Endothelial cell of umbilical vein (primary cell): ENCODE data around the gene CREG2. TPM values are rescaled to one million over a fixed set of nuclear protein-coding genes. Genes with fewer than 3 reads are reported as not detected.

Experiments used
- BruUV-seq: library from RNA; stranded (reverse); fragments of 400-500 nt; replicated peaks from 2 replicates; lab custom pipeline; 2021; lab: Mats Ljungman, UMichigan
- CTCF ChIA-PET: fragments of 300-600, 350-600 bp; sonication (Branson Sonifier 250); formaldehyde crosslinking; loops from one replicate; lab custom pipeline; 2021; ENCODE audit warnings: antibody characterized with exemption, inconsistent platforms; lab: Charles Lee
- POLR2A ChIA-PET: fragments of 300-600, 350-600 bp; sonication (Branson Sonifier 250); formaldehyde crosslinking; loops from one replicate; lab custom pipeline; 2021; ENCODE audit warnings: antibody characterized with exemption, inconsistent platforms; lab: Charles Lee
- DNase-seq: peaks from one replicate; pipeline ENCODE4 v3.0.0-alpha.2; 2011; ENCODE audit warnings: low read depth, low spot score
- FAIRE-seq: peaks from 2 replicates; lab custom pipeline; 2011; peaks lifted over from hg19 to GRCh38; lab: Jason Lieb, UNC
- H2AFZ ChIP-seq: 2 replicates; pipeline ENCODE4 v1.6.0; 2012; ENCODE audit warnings: low read depth, low read length, control low read depth, inconsistent platforms
- H3K27ac ChIP-seq: 2 replicates; pipeline ENCODE4 v1.5.1; 2011; ENCODE audit warnings: low read depth, mild to moderate bottlenecking, control low read depth, low read length, moderate library complexity; ENCODE audit not compliant: insufficient read depth
- H3K27me3 ChIP-seq, 2 experiments: 2 replicates each; pipeline versions ENCODE4 v1.6.0 to v1.6.1; 2011; ENCODE audit warnings: low read length in 2 of 2, mixed read lengths in 1 of 2; ENCODE audit not compliant: control insufficient read depth in 2 of 2, insufficient read depth in 2 of 2
- H3K36me3 ChIP-seq, 2 experiments: 2 replicates in 1 of 2; 3 replicates in 1 of 2; pipeline ENCODE4 v1.5.1; 2011; ENCODE audit warnings: low read length in 2 of 2, mild to moderate bottlenecking in 1 of 2, moderate library complexity in 1 of 2; ENCODE audit not compliant: control insufficient read depth in 2 of 2, insufficient read depth in 2 of 2; ENCODE audit errors: extremely low read depth in 1 of 2
- H3K4me1 ChIP-seq: 3 replicates; pipeline ENCODE4 v1.5.1; 2011; ENCODE audit warnings: mild to moderate bottlenecking, low read length; ENCODE audit not compliant: control insufficient read depth, insufficient read depth; ENCODE audit errors: extremely low read depth
- H3K4me2 ChIP-seq: 2 replicates; pipeline ENCODE4 v1.6.1; 2011; ENCODE audit warnings: low read length, control low read depth, mixed read lengths; ENCODE audit not compliant: insufficient read depth
- H3K4me3 ChIP-seq, 3 experiments: fragments of 200-600 bp in 1 of 3; sonication (generic), shearing (Covaris generic) in 1 of 3; replicated peaks in 1 of 3; 2 replicates each; pipeline ENCODE4 v1.5.1; 2011 to 2016; ENCODE audit warnings: control low read depth in 3 of 3, low read length in 3 of 3, mild to moderate bottlenecking in 2 of 3, inconsistent platforms in 1 of 3, low read depth in 1 of 3, moderate library complexity in 1 of 3; ENCODE audit not compliant: insufficient read depth in 1 of 3
- H3K79me2 ChIP-seq: 2 replicates; pipeline ENCODE4 v1.6.0; 2012; ENCODE audit warnings: low read length, inconsistent platforms; ENCODE audit not compliant: control insufficient read depth, insufficient read depth
- H3K9ac ChIP-seq: replicated peaks from 2 replicates; pipeline ENCODE3; 2011; ENCODE audit warnings: low read length, control low read depth; ENCODE audit not compliant: insufficient read depth; ENCODE audit errors: extremely low read depth
- H3K9me1 ChIP-seq: replicated peaks from 3 replicates; pipeline ENCODE4 v1.6.0; 2011; ENCODE audit warnings: mild to moderate bottlenecking, low read length; ENCODE audit not compliant: control insufficient read depth, insufficient read depth; ENCODE audit errors: extremely low read depth
- H3K9me3 ChIP-seq: replicated peaks from 2 replicates; pipeline ENCODE4 v1.5.1; 2012; ENCODE audit warnings: low read length, inconsistent platforms; ENCODE audit not compliant: control insufficient read depth, insufficient read depth
- H4K20me1 ChIP-seq: replicated peaks from 2 replicates; pipeline ENCODE3; 2011; ENCODE audit warnings: mild to moderate bottlenecking, low read length; ENCODE audit not compliant: control insufficient read depth, insufficient read depth; ENCODE audit errors: extremely low read depth
- EZH2 ChIP-seq: IDR thresholded peaks from 2 replicates; pipeline ENCODE4 v1.6.1; 2012; ENCODE audit warnings: borderline replicate concordance, low read depth, mild to moderate bottlenecking, moderate library complexity, low read length, inconsistent platforms; ENCODE audit not compliant: severe bottlenecking
- FOS ChIP-seq: IDR thresholded peaks from 2 replicates; pipeline ENCODE4 v1.6.1; 2011; ENCODE audit warnings: mild to moderate bottlenecking, low read length, moderate library complexity, borderline replicate concordance; ENCODE audit not compliant: insufficient read depth
- GATA2 ChIP-seq: IDR thresholded peaks from 2 replicates; pipeline ENCODE4 v1.7.0; 2011; ENCODE audit warnings: low read depth, mild to moderate bottlenecking, moderate library complexity, mixed read lengths, low read length; ENCODE audit not compliant: insufficient read length, insufficient read depth
- JUN ChIP-seq: IDR thresholded peaks from 2 replicates; pipeline ENCODE4 v1.6.1; 2011; ENCODE audit warnings: borderline replicate concordance, low read depth; ENCODE audit not compliant: insufficient read length, insufficient read depth
- MYC ChIP-seq: IDR thresholded peaks from one replicate; pipeline ENCODE4 v1.6.1; 2011; ENCODE audit warnings: mild to moderate bottlenecking, low read depth, low read length
- POLR2A ChIP-seq: IDR thresholded peaks from 2 replicates; pipeline ENCODE4 v1.6.1; 2012; ENCODE audit warnings: low read depth, mild to moderate bottlenecking, control low read depth, low read length
- POLR2AphosphoS5 ChIP-seq: IDR thresholded peaks from 2 replicates; pipeline ENCODE4 v1.6.1; 2012; ENCODE audit warnings: low read depth, mild to moderate bottlenecking, control low read depth, low read length, moderate library complexity; ENCODE audit not compliant: insufficient read depth
- dilution Hi-C: fragments of 300-500 bp; cut with MboI; formaldehyde crosslinking; loops from one replicate; pipeline ENCODE4 v1.15.0; 2019; ENCODE audit warnings: low sequenced_read_pairs; ENCODE audit not compliant: extremely low pct_ligation_motif_present
- intact Hi-C: fragments of 100-400 bp; cut with micrococcal nuclease; formaldehyde crosslinking; loops from one replicate; pipeline ENCODE4 v1.10.0; 2022
- polyA plus RNA-seq, 4 experiments: library from polyadenylated mRNA; depleted of rRNA in 3 of 4; stranded (reverse) in 3 of 4; unstranded in 1 of 4; fragments of >200 nt; gene quantifications; 2 replicates each; pipeline versions ENCODE4 v1.2.1 to v1.2.3, GENCODE V29; 2011 to 2012; ENCODE audit warnings: missing spikeins in 1 of 4
- total RNA-seq: library from RNA; stranded (reverse); gene quantifications from 2 replicates; pipeline ENCODE4 v1.2.3, GENCODE V29; 2021
- TF ChIP-seq, protein P1 (sequence below): IDR thresholded peaks from 2 replicates; pipeline ENCODE4 v1.6.1; 2011; ENCODE audit not compliant: insufficient read depth, insufficient read length
- TF ChIP-seq, protein P2 (sequence below), 2 donors: IDR thresholded peaks; 1 replicate in 1 of 2; 2 replicates in 1 of 2; pipeline ENCODE4 v1.5.1; 2011; ENCODE audit warnings: low read length in 2 of 2, mild to moderate bottlenecking in 2 of 2, moderate library complexity in 2 of 2, control low read depth in 1 of 2, inconsistent platforms in 1 of 2, low read depth in 1 of 2; ENCODE audit not compliant: insufficient read depth in 1 of 2; ENCODE audit errors: extremely low read depth in 1 of 2

CREG2 gene
- total and polyA plus RNA-seq, 2 donors (not counting 3 experiments of a cell fraction or from before 2014, with no cell fraction given), result 0.48 to 2.0 TPM

DNA sequence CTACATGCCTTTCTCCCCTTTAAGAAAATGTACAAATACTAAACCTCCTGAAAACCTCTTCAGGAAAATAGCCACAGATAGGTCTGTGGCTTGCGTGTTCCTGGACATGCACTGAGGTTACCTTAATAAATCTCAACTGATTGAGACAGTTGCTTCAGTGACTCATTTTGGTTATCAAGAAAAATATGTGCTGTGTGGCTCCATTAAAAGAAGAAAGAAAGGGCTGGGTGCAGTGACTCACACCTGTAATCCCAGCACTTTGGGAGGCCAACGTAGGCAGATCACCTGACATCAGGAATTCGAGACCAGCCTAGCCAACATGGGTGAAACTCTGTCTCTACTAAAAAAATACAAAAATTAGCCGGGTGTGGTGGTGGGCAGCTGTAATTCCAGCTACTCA lies 27.1 kb downstream of the CREG2 start:
- Histone ChIP-seq H3K4me3 (no peak overlapping the region), H3K4me2 (no peak overlapping the region), H3K27ac (no peak overlapping the region), H3K9me1 (no peaks in the 10 kb centered on the region), H3K27me3 (peaks cover 12 to 20% of the 10 kb centered on the region in 2 experiments), H2AFZ (no peak overlapping the region), H3K79me2 (no peaks in the 10 kb centered on the region), H3K9me3 (no peaks in the 10 kb centered on the region), H4K20me1 (no peaks in the 10 kb centered on the region), H3K36me3 (no peaks in the 10 kb centered on the region), H3K9ac (no peak overlapping the region), H3K4me1 (no peaks in the 10 kb centered on the region)
- DNase-seq (no peak), FAIRE-seq (no peak)
- dilution Hi-C loops, result no loop called here
- intact Hi-C loops, result no loop called here
- TF ChIP-seq, protein P1, sequence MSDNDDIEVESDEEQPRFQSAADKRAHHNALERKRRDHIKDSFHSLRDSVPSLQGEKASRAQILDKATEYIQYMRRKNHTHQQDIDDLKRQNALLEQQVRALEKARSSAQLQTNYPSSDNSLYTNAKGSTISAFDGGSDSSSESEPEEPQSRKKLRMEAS, result no peak
- no peak for TF ChIP-seq POLR2A
- no peak for TF ChIP-seq JUN
- no peak for TF ChIP-seq FOS
- no peak for TF ChIP-seq GATA2
- TF ChIP-seq, protein P2, sequence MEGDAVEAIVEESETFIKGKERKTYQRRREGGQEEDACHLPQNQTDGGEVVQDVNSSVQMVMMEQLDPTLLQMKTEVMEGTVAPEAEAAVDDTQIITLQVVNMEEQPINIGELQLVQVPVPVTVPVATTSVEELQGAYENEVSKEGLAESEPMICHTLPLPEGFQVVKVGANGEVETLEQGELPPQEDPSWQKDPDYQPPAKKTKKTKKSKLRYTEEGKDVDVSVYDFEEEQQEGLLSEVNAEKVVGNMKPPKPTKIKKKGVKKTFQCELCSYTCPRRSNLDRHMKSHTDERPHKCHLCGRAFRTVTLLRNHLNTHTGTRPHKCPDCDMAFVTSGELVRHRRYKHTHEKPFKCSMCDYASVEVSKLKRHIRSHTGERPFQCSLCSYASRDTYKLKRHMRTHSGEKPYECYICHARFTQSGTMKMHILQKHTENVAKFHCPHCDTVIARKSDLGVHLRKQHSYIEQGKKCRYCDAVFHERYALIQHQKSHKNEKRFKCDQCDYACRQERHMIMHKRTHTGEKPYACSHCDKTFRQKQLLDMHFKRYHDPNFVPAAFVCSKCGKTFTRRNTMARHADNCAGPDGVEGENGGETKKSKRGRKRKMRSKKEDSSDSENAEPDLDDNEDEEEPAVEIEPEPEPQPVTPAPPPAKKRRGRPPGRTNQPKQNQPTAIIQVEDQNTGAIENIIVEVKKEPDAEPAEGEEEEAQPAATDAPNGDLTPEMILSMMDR (IDR thresholded peaks at IDR 0.05; ENCODE audit: extremely low read depth in 1 of 2, insufficient read depth in 1 of 2, low read depth in 1 of 2, low read length in 2 of 2), result no peak
- TF ChIP-seq MYC, result no peak
- TF ChIP-seq EZH2, result no peak
- no peak for TF ChIP-seq POLR2AphosphoS5
- CTCF ChIA-PET, result interaction anchor here (1.1 kb wide), 1 partner anchor 18 kb away, joined by 3 read pairs; no protein-coding TSS in a partner anchor
- POLR2A ChIA-PET, result no interaction called here
- BruUV-seq, result no TSS peak
